Adrenal gland (tissue), 12 donors: ENCODE results near the gene PBRM1. TPM values are rescaled to one million over a fixed set of nuclear protein-coding genes. Genes with fewer than 3 reads are reported as not detected.

Experiments used
- DNase-seq, 7 donors: peaks; one replicate each; pipeline ENCODE4 v3.0.0-alpha.2; 2019 to 2020
- H3K27ac ChIP-seq, 5 donors: fragments of 200-600 bp; sonication (generic) in 4 of 5; 1 replicate in 3 of 5; 2 replicates in 2 of 5; pipeline versions ENCODE4 v1.5.1 to v1.8.0; 2016 to 2020; ENCODE audit warnings: mild to moderate bottlenecking in 1 of 5
- H3K27me3 ChIP-seq: fragments of 200-600 bp; 2 replicates; pipeline ENCODE4 v1.8.0; 2021
- H3K36me3 ChIP-seq, 2 donors: fragments of 200-600 bp; replicated peaks in 1 of 2; 1 replicate in 1 of 2; 2 replicates in 1 of 2; pipeline versions ENCODE4 v1.5.1 to v1.8.0; 2018 to 2022
- H3K4me1 ChIP-seq, 2 donors: fragments of 200-600 bp; replicated peaks in 1 of 2; 1 replicate in 1 of 2; 2 replicates in 1 of 2; pipeline versions ENCODE4 v1.5.1 to v1.8.0; 2018 to 2021
- H3K4me3 ChIP-seq, 4 donors: fragments of 200-600 bp; sonication (generic) in 3 of 4; one replicate each; pipeline ENCODE4 v1.5.1; 2016 to 2018
- H3K9me3 ChIP-seq, 3 donors: fragments of 200-600 bp; sonication (generic) in 1 of 3; replicated peaks in 1 of 3; 1 replicate in 2 of 3; 2 replicates in 1 of 3; pipeline versions ENCODE4 v1.5.1 to v1.8.0; 2016 to 2021
- CTCF ChIP-seq, 6 experiments: fragments of 450-650 bp in 4 of 6; fragments of 200-600 bp in 2 of 6; sonication (generic) in 1 of 6; IDR thresholded peaks; 1 replicate in 5 of 6; 2 replicates in 1 of 6; pipeline versions ENCODE4 v1.5.1 to v1.8.0; 2016 to 2021; ENCODE audit warnings: antibody characterized with exemption in 6 of 6, mild to moderate bottlenecking in 2 of 6, moderate library complexity in 1 of 6
- POLR2A ChIP-seq, 2 donors: fragments of 450-650 bp; IDR thresholded peaks; one replicate each; pipeline ENCODE4 v1.6.1; 2017; ENCODE audit warnings: antibody characterized with exemption in 2 of 2, mild to moderate bottlenecking in 2 of 2, moderate library complexity in 1 of 2
- WGBS, 4 donors: extraction: QIAGEN DNeasy Blood & Tissue Kit in 2 of 4; methylation state at CpG; one replicate each; pipeline versions ENCODE4 v1.1.5 to v1.1.7; 2013 to 2017; 5-methylcytosine and 5-hydroxymethylcytosine counted together
- intact Hi-C, 2 donors: fragments of 100-400 bp; cut with DNase I; formaldehyde crosslinking; loops; one replicate each; pipeline versions ENCODE4 v1.14.1 to v1.15.0; 2022 to 2023
- polyA plus RNA-seq, 3 donors: library from polyadenylated mRNA; stranded (reverse); fragments of 200-250 nt in 2 of 3; fragments of 350-450 nt in 1 of 3; fragmentation: Illumina TruSeq in 1 of 3; extraction: RNeasy Lipid Tissue Mini Kit (QIAGEN cat#74804) in 1 of 3; gene quantifications; one replicate each; pipeline ENCODE4 v1.2.3, GENCODE V29; 2013 to 2014
- total RNA-seq, 9 donors: library from RNA; depleted of rRNA in 4 of 9; stranded (reverse); fragments of >200 nt in 4 of 9; fragments of 120-200 nt in 1 of 9; fragmentation: NEBNext Ultra II Directional in 1 of 9; extraction: Animal tissue kit (Norgen Biotek cat#: 25700) in 1 of 9; gene quantifications; one replicate each; pipeline versions ENCODE4 v1.1.0 to v1.2.4, GENCODE V29; 2013 to 2023
- donor health status: healthy with polysubstance abuse.
- donor health status: Bipolar disorder and iron deficiency.
- donor health status: DM: yes; HTN: yes; CAD: no.
- donor health status: DM: no; HTN: no; CAD: no.
- donor health status: DM: no; HTN: no; CAD: no.
- donor health status: DM: yes; HTN: yes; CAD: no.

The PBRM1 gene
- total and polyA plus RNA-seq, 12 donors, result 4.2 to 108 (median 47.5) TPM

DNA sequence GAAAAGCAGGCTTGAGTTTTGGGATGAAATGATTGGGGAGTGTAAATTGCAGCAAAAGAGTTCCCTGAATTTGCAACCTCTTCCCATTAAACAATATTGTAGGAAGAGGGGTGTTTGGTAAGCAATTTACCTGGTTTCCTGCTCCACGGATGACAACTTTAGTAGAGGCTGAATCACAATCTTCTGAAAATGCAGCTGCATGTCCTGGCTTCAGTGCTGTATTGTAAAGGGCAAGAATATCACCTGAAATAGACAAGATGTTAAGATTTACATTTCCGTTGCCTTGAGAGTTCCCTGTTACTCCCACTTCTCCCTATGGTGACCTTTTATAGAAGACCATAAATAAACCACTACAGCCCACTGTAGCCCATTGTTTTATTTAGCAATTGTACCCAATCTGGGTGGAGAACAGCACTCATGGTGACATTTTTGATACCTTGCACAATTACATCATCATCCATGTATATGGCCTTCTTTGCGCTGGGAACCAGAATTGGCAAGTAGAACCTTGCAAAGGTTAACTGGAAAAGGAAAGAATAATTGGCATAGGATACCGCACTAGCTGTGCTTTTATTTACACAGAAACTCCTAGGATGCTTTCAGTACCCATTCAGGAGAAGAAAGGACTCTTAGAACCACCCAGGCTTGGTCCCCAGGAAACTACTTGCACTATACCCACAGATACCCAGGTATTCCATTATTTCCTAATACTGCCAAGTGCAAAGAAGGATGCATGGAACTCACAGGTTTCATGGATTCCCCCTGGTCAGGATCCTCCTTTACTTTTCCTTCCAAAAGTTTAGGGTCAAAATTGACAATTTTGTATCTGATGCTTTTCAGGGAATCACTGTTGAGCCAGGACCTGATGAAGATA, 10.3 kb upstream of the PBRM1 start:
- TF ChIP-seq CTCF (IDR thresholded peaks at IDR 0.05), result no peak
- no peak for TF ChIP-seq POLR2A (IDR thresholded peaks at IDR 0.05)
- H3K4me3 ChIP-seq, result no peak overlapping the region
- peaks cover 0 to 79% of the 10 kb centered on the region in 2 donors for H3K36me3 ChIP-seq
- H3K27ac ChIP-seq, result no peak overlapping the region
- H3K27me3 ChIP-seq, result no peaks in the 10 kb centered on the region
- intact Hi-C loops, result loop anchor here in 1 of 2 donors (10.0 kb wide), 1 partner anchor 221 kb away; no protein-coding TSS in a partner anchor
- no peak for DNase-seq
- H3K4me1 ChIP-seq, result peaks cover 0 to 1% of the 10 kb centered on the region in 2 donors
- 78 to 94% (median 84%) methylated on average over 4 of the region's 4 CpGs for WGBS, 4 donors
- no peaks in the 10 kb centered on the region for H3K9me3 ChIP-seq

GRCh38 chr3:52694528-52695189, 8.9 kb upstream of the PBRM1 start:
- WGBS, 4 donors, result 64 to 80% (median 72%) methylated on average over 7 of the region's 7 CpGs
- Histone ChIP-seq H3K27ac (no peak overlapping the region), H3K4me3 (no peak overlapping the region), H3K9me3 (no peaks in the 10 kb centered on the region), H3K36me3 (peaks cover 0 to 92% of the 10 kb centered on the region in 2 donors), H3K27me3 (no peaks in the 10 kb centered on the region), H3K4me1 (no peaks in the 10 kb centered on the region)
- TF ChIP-seq POLR2A (IDR thresholded peaks at IDR 0.05) (no peak), CTCF (IDR thresholded peaks at IDR 0.05) (no peak)
- DNase-seq, result no peak
- intact Hi-C loops, result loop anchor here in 1 of 2 donors (10.0 kb wide), 1 partner anchor 220 kb away; no protein-coding TSS in a partner anchor

DNA sequence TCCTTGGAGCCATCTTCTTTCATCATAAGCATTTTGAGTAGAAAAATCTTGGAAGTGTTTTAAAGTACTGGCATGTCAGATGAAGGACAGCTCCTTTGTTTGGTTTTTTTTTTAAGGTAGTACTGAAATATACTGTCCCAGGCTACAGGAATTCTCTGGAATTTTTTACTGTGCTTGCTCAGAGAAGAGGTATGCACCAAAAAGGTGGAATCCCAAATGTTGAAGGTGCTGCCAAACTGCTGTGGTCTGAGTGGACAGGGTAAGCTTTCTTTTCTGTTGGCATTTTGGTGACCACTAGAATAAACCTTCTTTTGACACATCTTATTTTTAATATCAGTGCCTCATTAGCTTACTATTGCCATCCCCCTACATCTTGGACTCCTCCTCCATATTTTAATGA, 7.4 kb upstream of the PBRM1 start:
- H3K36me3 ChIP-seq, result peaks cover 0 to 99% of the 10 kb centered on the region in 2 donors

More for the DNA sequence above, 7.4 kb upstream of the PBRM1 start:
- Histone ChIP-seq H3K27me3 (no peaks in the 10 kb centered on the region), H3K27ac (no peak overlapping the region), H3K9me3 (no peaks in the 10 kb centered on the region), H3K4me3 (no peak overlapping the region), H3K4me1 (no peaks in the 10 kb centered on the region)
- TF ChIP-seq POLR2A (IDR thresholded peaks at IDR 0.05), result no peak
- no peak for TF ChIP-seq CTCF (IDR thresholded peaks at IDR 0.05)
- intact Hi-C loops, result loop anchor here in 1 of 2 donors (10.0 kb wide), 1 partner anchor 218 kb away; no protein-coding TSS in a partner anchor
- no peak for DNase-seq
